GM23338 (cell line): ENCODE results near the gene AP2A2. TPM values are rescaled to one million over a fixed set of nuclear protein-coding genes. Genes with fewer than 3 reads are reported as not detected.

Experiments used
- ATAC-seq: fragments of 200-7000 bp; cut with Tn5 transposase; 3 replicates; pipeline ENCODE4 v1.9.1; 2020
- DNase-seq: peaks from one replicate; pipeline ENCODE4 v3.0.0-alpha.2; 2015; ENCODE audit warnings: low spot score
- H2AFZ ChIP-seq: fragments of 200-600 bp; sonication (generic); 2 replicates; pipeline ENCODE4 v1.8.0; 2016; ENCODE audit warnings: antibody characterized with exemption, mild to moderate bottlenecking, moderate library complexity
- H3F3A ChIP-seq: fragments of 200-600 bp; sonication (generic); replicated peaks from 2 replicates; pipeline ENCODE4 v1.8.0; 2017; ENCODE audit warnings: antibody characterized with exemption, mixed run types, low read depth
- H3K27ac ChIP-seq: fragments of 200-600 bp; sonication (generic); 2 replicates; pipeline ENCODE4 v1.6.1; 2016; ENCODE audit warnings: low read depth
- H3K27me3 ChIP-seq: fragments of 200-600 bp; sonication (generic); 2 replicates; pipeline ENCODE4 v1.8.0; 2016; ENCODE audit warnings: mild to moderate bottlenecking, mixed run types, moderate library complexity; ENCODE audit not compliant: insufficient read depth
- H3K36me3 ChIP-seq: fragments of 200-600 bp; sonication (generic); 2 replicates; pipeline ENCODE4 v1.8.0; 2016; ENCODE audit warnings: mild to moderate bottlenecking; ENCODE audit not compliant: insufficient read depth
- H3K4me1 ChIP-seq: fragments of 200-600 bp; sonication (generic); 2 replicates; pipeline ENCODE4 v1.8.0; 2016; ENCODE audit warnings: mild to moderate bottlenecking, moderate library complexity; ENCODE audit not compliant: insufficient read depth
- H3K4me2 ChIP-seq: fragments of 200-600 bp; sonication (generic); 2 replicates; pipeline ENCODE4 v1.7.1; 2017; ENCODE audit warnings: mixed run types
- H3K4me3 ChIP-seq: fragments of 200-600 bp; sonication (generic); 2 replicates; pipeline ENCODE4 v1.6.1; 2016; ENCODE audit warnings: mixed run types
- H3K79me2 ChIP-seq: fragments of 200-600 bp; sonication (generic); replicated peaks from 2 replicates; pipeline ENCODE4 v1.8.0; 2017; ENCODE audit warnings: mild to moderate bottlenecking; ENCODE audit not compliant: insufficient read depth
- H3K9me2 ChIP-seq: fragments of 200-600 bp; sonication (generic); 2 replicates; pipeline ENCODE4 v1.8.0; 2017; ENCODE audit not compliant: insufficient read depth
- H4K20me1 ChIP-seq: fragments of 200-600 bp; sonication (generic); replicated peaks from 2 replicates; pipeline ENCODE4 v1.8.0; 2017; ENCODE audit warnings: mild to moderate bottlenecking; ENCODE audit not compliant: insufficient read depth
- H3K27ac Mint-ChIP-seq: 2 replicates; pipeline ENCODE4 v1.8.0; 2020; ENCODE audit warnings: inconsistent platforms, mild to moderate bottlenecking, moderate library complexity, mixed read lengths
- H3K27me3 Mint-ChIP-seq: 3 replicates; pipeline ENCODE4 v1.8.0; 2022; ENCODE audit warnings: low read depth, mild to moderate bottlenecking, moderate library complexity, mixed read lengths, inconsistent platforms; ENCODE audit not compliant: insufficient read depth, poor library complexity
- H3K36me3 Mint-ChIP-seq: 3 replicates; pipeline ENCODE4 v1.8.0; 2021; ENCODE audit warnings: low read depth, mild to moderate bottlenecking, inconsistent platforms, moderate library complexity, mixed read lengths
- H3K4me1 Mint-ChIP-seq: 3 replicates; pipeline ENCODE4 v1.8.0; 2020; ENCODE audit warnings: mild to moderate bottlenecking, inconsistent platforms, mixed read lengths
- H3K4me3 Mint-ChIP-seq: 3 replicates; pipeline ENCODE4 v1.8.0; 2021; ENCODE audit warnings: moderate library complexity, mild to moderate bottlenecking, inconsistent platforms, mixed read lengths
- H3K9me3 Mint-ChIP-seq: 3 replicates; pipeline ENCODE4 v1.8.0; 2020; ENCODE audit warnings: moderate library complexity, mild to moderate bottlenecking, inconsistent platforms, mixed read lengths
- CREB1 ChIP-seq: fragments of 250-450 bp; sonication (Bioruptor Pico); IDR thresholded peaks from 2 replicates; pipeline ENCODE4 v1.5.0; 2020; ENCODE audit warnings: low read depth, mild to moderate bottlenecking, moderate library complexity
- ETS1 ChIP-seq: IDR thresholded peaks from 2 replicates; pipeline ENCODE4 v1.6.1; 2016; ENCODE audit warnings: antibody characterized with exemption
- EZH2 ChIP-seq: fragments of 200-600 bp; sonication (generic); IDR thresholded peaks from one replicate; pipeline ENCODE4 v1.8.0; 2017; ENCODE audit warnings: antibody characterized with exemption, mild to moderate bottlenecking, low read depth; ENCODE audit not compliant: unreplicated experiment
- EZH2phosphoT487 ChIP-seq: fragments of 200-600 bp; sonication (generic); IDR thresholded peaks from one replicate; pipeline ENCODE4 v1.8.1; 2018; ENCODE audit warnings: antibody characterized with exemption; ENCODE audit not compliant: unreplicated experiment
- JUNB ChIP-seq: IDR thresholded peaks from one replicate; pipeline ENCODE4 v1.6.1; 2016; ENCODE audit warnings: antibody characterized with exemption; ENCODE audit not compliant: unreplicated experiment
- NANOG ChIP-seq: IDR thresholded peaks from 2 replicates; pipeline ENCODE4 v1.6.1; 2016; ENCODE audit warnings: antibody characterized with exemption, borderline replicate concordance
- POLR2AphosphoS5 ChIP-seq: IDR thresholded peaks from 2 replicates; pipeline ENCODE4 v1.6.1; 2016; ENCODE audit warnings: antibody characterized with exemption, low read depth
- STAT1 ChIP-seq: IDR thresholded peaks from one replicate; pipeline ENCODE4 v1.6.1; 2016; ENCODE audit warnings: antibody characterized with exemption; ENCODE audit not compliant: unreplicated experiment
- ZNF114 ChIP-seq: fragments of 250-450 bp; sonication (Bioruptor Pico); IDR thresholded peaks from 2 replicates; pipeline ENCODE4 v1.5.0; 2020; ENCODE audit warnings: mild to moderate bottlenecking, moderate library complexity
- ZNF331 ChIP-seq: fragments of 250-450 bp; sonication (Bioruptor Pico); IDR thresholded peaks from 2 replicates; pipeline ENCODE4 v1.5.0; 2020; ENCODE audit warnings: low read depth, mild to moderate bottlenecking, moderate library complexity
- polyA plus RNA-seq: library from polyadenylated mRNA; unstranded; fragments of >200 nt; fragmentation: Nextera tagmentation; extraction: Ambion mirVana; gene quantifications from 2 replicates; pipeline ENCODE4 v1.2.1, GENCODE V29; 2016
- total RNA-seq: library from RNA; depleted of rRNA; stranded (reverse); fragments of >200 nt; shearing (Covaris generic); gene quantifications from 2 replicates; pipeline ENCODE4 v1.2.3, GENCODE V29; 2014

The AP2A2 gene
- total and polyA plus RNA-seq, 2 experiments from 2014 or later = 23.7 to 47.5 TPM

GRCh38 chr11:1012740-1013630, 87.3 kb downstream of the AP2A2 start:
- no peak overlapping the region for H3K27ac ChIP-seq
- H3K4me1 Mint-ChIP-seq = no peaks in the 10 kb centered on the region
- H3K4me3 Mint-ChIP-seq = no peak overlapping the region
- H3K36me3 Mint-ChIP-seq = peaks cover 33% of the 10 kb centered on the region
- no peaks in the 10 kb centered on the region for H3F3A ChIP-seq
- peaks cover 20% of the 10 kb centered on the region for H3K9me3 Mint-ChIP-seq
- H3K79me2 ChIP-seq = no peaks in the 10 kb centered on the region
- ATAC-seq (peak; percentile 23), DNase-seq (no peak)
- H3K4me3 ChIP-seq = no peak overlapping the region
- no peaks in the 10 kb centered on the region for H3K36me3 ChIP-seq
- no peak overlapping the region for H2AFZ ChIP-seq
- H3K4me2 ChIP-seq = no peak overlapping the region
- peaks cover 17% of the 10 kb centered on the region for H3K27me3 Mint-ChIP-seq
- TF ChIP-seq JUNB = no peak
- TF ChIP-seq ZNF331 (CRISPR knock-in tag) = no peak
- TF ChIP-seq CREB1 (CRISPR knock-in tag) = no peak
- TF ChIP-seq POLR2AphosphoS5 = 0 out of 2 replicates have a peak, but pooled peaks have one; percentile 11
- no peak for TF ChIP-seq STAT1
- H3K4me1 ChIP-seq = no peaks in the 10 kb centered on the region
- H3K27me3 ChIP-seq = no peaks in the 10 kb centered on the region
- H3K9me2 ChIP-seq = no peaks in the 10 kb centered on the region
- H3K27ac Mint-ChIP-seq = no peak overlapping the region
- no peaks in the 10 kb centered on the region for H4K20me1 ChIP-seq

GRCh38 chr11:1013631-1013935, 87.9 kb downstream of the AP2A2 start:
- peaks cover 20% of the 10 kb centered on the region for H3K27me3 Mint-ChIP-seq
- Histone ChIP-seq H3K4me1 (no peaks in the 10 kb centered on the region), H3F3A (no peaks in the 10 kb centered on the region), H3K79me2 (no peaks in the 10 kb centered on the region), H3K4me2 (no peak overlapping the region), H3K9me2 (no peaks in the 10 kb centered on the region), H3K4me3 (no peak overlapping the region), H3K27ac (no peak overlapping the region), H2AFZ (no peak overlapping the region), H3K36me3 (no peaks in the 10 kb centered on the region), H3K27me3 (no peaks in the 10 kb centered on the region), H4K20me1 (no peaks in the 10 kb centered on the region)
- H3K36me3 Mint-ChIP-seq = peaks cover 36% of the 10 kb centered on the region
- ATAC-seq (peak; percentile 14), DNase-seq (no peak)
- H3K4me3 Mint-ChIP-seq = no peak overlapping the region
- H3K4me1 Mint-ChIP-seq = no peaks in the 10 kb centered on the region
- H3K9me3 Mint-ChIP-seq = peaks cover 23% of the 10 kb centered on the region
- no peak overlapping the region for H3K27ac Mint-ChIP-seq
- no peak for TF ChIP-seq EZH2phosphoT487
- no peak for TF ChIP-seq EZH2
- no peak for TF ChIP-seq NANOG
- TF ChIP-seq ETS1 = no peak
- no peak for TF ChIP-seq POLR2AphosphoS5
- TF ChIP-seq JUNB = no peak
- no peak for TF ChIP-seq ZNF331 (CRISPR knock-in tag)

- no peaks in the 10 kb centered on the region for H3K4me1 ChIP-seq
- no peaks in the 10 kb centered on the region for H3K79me2 ChIP-seq
- no peak for ATAC-seq
- Mint-ChIP-seq H3K36me3 (peaks cover 36% of the 10 kb centered on the region), H3K4me3 (no peak overlapping the region), H3K4me1 (no peaks in the 10 kb centered on the region), H3K27me3 (peaks cover 18% of the 10 kb centered on the region), H3K27ac (no peak overlapping the region), H3K9me3 (peaks cover 23% of the 10 kb centered on the region)
- no peaks in the 10 kb centered on the region for H3K36me3 ChIP-seq
- TF ChIP-seq ZNF114 (CRISPR knock-in tag) (no peak), ETS1 (no peak)
- no peak overlapping the region for H3K4me2 ChIP-seq
- H2AFZ ChIP-seq = no peak overlapping the region
- H3K27ac ChIP-seq = no peak overlapping the region
- no peaks in the 10 kb centered on the region for H4K20me1 ChIP-seq
- no peaks in the 10 kb centered on the region for H3K27me3 ChIP-seq
- no peaks in the 10 kb centered on the region for H3F3A ChIP-seq
- no peak overlapping the region for H3K4me3 ChIP-seq
- no peaks in the 10 kb centered on the region for H3K9me2 ChIP-seq
- no peak for DNase-seq
These were observed 88.6 kb downstream of the AP2A2 start for GRCh38 chr11:1014276-1014675.
